ENCODE results near the gene CRYBA4. TPM values are rescaled to one million over a fixed set of nuclear protein-coding genes. Genes with fewer than 3 reads are reported as not detected.

Gene CRYBA4
- total RNA-seq, 1 donor from 2014 or later = not detected

DNA sequence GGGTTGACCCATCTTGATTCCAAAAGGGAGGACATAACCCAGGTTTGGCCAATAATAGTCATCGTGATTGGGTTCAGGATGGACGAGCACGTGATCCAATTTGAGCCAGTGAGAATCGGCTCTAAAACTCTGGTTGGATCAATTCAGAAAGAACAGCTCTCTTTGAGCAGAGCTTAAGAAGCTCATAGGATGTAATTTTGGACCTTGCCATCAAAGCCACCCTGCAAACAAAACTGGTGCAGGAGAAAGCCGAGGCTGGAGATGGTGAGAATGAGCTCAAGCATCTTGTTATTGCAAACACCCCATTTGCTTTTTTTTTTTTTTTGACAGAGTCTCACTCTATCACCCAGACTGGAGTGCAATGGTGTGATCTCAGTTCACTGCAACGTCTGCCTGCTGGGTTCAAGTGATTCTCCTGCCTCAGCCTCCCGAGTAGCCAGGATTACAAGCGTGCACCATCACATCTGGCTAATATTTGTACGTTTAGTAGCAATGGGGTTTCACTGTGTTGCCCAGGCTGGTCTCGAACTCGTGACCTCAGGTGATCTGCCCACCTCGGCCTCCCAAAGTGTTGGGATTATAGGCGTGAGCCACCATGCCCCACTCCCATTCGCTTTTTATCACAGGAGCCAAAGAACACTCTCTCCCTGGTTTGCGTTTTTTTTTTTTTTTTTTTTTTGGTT lies 21.8 kb downstream of the CRYBA4 start:
- Histone ChIP-seq H3K27me3 (ENCODE audit: control insufficient read depth, insufficient read depth, low read length) (peaks cover 17% of the 10 kb centered on the region), H3K36me3 (ENCODE audit: control insufficient read depth, insufficient read depth, low read length) (no peaks in the 10 kb centered on the region), H3K4me3 (ENCODE audit: low read depth, low read length) (no peak overlapping the region)
- DNase-seq (ENCODE audit: low read depth) (no peak), FAIRE-seq (no peak)
- TF ChIP-seq, protein P1, sequence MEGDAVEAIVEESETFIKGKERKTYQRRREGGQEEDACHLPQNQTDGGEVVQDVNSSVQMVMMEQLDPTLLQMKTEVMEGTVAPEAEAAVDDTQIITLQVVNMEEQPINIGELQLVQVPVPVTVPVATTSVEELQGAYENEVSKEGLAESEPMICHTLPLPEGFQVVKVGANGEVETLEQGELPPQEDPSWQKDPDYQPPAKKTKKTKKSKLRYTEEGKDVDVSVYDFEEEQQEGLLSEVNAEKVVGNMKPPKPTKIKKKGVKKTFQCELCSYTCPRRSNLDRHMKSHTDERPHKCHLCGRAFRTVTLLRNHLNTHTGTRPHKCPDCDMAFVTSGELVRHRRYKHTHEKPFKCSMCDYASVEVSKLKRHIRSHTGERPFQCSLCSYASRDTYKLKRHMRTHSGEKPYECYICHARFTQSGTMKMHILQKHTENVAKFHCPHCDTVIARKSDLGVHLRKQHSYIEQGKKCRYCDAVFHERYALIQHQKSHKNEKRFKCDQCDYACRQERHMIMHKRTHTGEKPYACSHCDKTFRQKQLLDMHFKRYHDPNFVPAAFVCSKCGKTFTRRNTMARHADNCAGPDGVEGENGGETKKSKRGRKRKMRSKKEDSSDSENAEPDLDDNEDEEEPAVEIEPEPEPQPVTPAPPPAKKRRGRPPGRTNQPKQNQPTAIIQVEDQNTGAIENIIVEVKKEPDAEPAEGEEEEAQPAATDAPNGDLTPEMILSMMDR (IDR thresholded peaks at IDR 0.05; ENCODE audit: insufficient read depth, low read length, severe bottlenecking) = no peak

DNA sequence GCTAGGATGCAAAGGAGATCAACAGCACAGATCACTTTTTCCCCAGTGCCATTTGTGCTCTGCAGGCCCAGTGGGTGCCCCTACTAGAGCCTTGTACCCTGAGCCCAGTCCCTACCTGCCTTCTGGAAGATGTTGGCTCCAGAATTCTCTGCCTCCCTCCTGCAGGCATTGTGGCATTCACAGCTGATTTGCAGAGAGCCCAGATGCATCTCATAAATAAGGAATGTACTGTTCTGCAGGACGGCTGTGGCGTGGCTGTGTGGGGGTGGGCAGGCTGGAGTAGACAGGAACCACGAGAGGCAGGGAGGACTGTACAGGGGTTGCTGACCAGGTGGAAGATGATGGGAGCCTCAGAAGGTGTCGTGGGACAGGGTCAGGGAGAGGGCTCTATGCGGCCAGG lies 24.4 kb downstream of the CRYBA4 start:
- peaks cover 26% of the 10 kb centered on the region for H3K27me3 ChIP-seq (ENCODE audit: control insufficient read depth, insufficient read depth, low read length)
- H3K36me3 ChIP-seq (ENCODE audit: control insufficient read depth, insufficient read depth, low read length) = no peaks in the 10 kb centered on the region
- DNase-seq (ENCODE audit: low read depth) = no peak
- FAIRE-seq = no peak
- TF ChIP-seq, protein P1 (IDR thresholded peaks at IDR 0.05; ENCODE audit: insufficient read depth, low read length, severe bottlenecking) = no peak
- H3K4me3 ChIP-seq (ENCODE audit: low read depth, low read length) = no peak overlapping the region

DNA sequence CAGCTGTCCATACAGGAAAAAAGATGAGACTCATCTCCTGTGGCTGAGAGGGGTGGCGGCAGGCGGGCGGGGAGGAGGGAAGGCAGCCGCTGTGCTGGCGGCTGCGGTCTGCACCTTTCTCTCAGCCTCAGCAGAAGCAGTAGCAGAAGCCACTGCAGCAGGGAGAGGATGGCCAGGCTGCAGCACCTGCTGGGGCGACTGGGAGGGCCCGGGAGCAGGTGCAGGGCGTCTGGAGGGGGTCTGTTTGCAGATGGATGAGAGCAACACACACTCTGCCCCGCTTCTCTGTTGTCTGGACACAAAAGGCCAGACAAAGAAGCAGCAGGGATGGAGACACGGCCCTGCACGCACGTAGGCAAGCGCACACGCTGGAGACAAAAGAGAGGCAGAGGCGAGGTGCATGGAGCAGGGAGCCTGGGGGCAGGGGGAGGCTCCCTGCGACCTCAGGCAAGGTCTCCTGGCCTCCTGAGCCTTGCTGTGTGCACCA lies 26.3 kb downstream of the CRYBA4 start:
- H3K36me3 ChIP-seq (ENCODE audit: control insufficient read depth, insufficient read depth, low read length) = no peaks in the 10 kb centered on the region
- FAIRE-seq = no peak
- H3K4me3 ChIP-seq (ENCODE audit: low read depth, low read length) = no peak overlapping the region
- no peak for DNase-seq (ENCODE audit: low read depth)
- TF ChIP-seq, protein P1 (IDR thresholded peaks at IDR 0.05; ENCODE audit: insufficient read depth, low read length, severe bottlenecking) = no peak
- H3K27me3 ChIP-seq (ENCODE audit: control insufficient read depth, insufficient read depth, low read length) = peaks cover 27% of the 10 kb centered on the region

DNA sequence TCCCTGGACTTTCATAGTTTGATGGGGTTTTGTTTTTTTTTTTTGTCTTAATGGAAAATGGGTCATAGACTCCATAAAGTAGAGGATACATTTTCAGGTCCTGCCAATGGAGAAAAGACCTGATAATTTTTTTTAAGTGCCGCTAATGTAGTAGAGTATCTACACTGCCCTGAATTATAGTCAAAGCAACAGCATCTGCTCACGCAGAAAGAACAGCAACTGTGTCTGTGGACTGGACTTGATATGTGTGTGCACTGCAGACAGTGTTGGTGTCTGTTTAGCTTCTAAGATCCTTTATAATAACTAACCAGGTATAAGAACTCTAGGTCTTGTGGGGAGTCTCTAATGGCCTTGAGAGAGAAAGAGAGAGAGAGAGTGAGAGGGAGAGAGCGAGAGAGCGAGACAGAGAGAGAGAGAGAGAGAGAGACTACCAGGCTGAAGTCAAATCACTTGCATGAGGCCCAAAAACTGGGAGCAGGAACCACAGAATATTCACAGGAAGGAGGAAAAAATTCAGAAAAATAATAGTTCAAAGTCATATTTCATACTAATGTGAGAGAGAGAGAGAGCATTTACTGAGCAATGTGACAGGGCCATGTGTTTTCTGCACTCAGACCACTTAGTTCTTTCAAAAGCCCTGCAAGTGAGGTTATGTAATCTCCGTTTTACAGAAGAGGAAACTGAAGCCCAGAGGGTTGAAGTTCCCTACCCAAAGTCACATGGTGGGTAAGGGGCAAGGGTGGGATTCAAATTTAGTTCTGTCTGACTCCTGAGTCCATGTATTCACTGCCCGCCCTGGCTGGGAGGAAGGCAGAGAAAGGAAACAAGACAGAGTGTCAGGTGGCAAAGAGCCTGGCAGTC lies 27.0 kb downstream of the CRYBA4 start:
- H3K4me3 ChIP-seq (ENCODE audit: low read depth, low read length) = no peak overlapping the region
- DNase-seq (ENCODE audit: low read depth) (no peak), FAIRE-seq (no peak)
- peaks cover 30% of the 10 kb centered on the region for H3K27me3 ChIP-seq (ENCODE audit: control insufficient read depth, insufficient read depth, low read length)
- no peaks in the 10 kb centered on the region for H3K36me3 ChIP-seq (ENCODE audit: control insufficient read depth, insufficient read depth, low read length)
- TF ChIP-seq, protein P1 (IDR thresholded peaks at IDR 0.05; ENCODE audit: insufficient read depth, low read length, severe bottlenecking) = no peak

DNA sequence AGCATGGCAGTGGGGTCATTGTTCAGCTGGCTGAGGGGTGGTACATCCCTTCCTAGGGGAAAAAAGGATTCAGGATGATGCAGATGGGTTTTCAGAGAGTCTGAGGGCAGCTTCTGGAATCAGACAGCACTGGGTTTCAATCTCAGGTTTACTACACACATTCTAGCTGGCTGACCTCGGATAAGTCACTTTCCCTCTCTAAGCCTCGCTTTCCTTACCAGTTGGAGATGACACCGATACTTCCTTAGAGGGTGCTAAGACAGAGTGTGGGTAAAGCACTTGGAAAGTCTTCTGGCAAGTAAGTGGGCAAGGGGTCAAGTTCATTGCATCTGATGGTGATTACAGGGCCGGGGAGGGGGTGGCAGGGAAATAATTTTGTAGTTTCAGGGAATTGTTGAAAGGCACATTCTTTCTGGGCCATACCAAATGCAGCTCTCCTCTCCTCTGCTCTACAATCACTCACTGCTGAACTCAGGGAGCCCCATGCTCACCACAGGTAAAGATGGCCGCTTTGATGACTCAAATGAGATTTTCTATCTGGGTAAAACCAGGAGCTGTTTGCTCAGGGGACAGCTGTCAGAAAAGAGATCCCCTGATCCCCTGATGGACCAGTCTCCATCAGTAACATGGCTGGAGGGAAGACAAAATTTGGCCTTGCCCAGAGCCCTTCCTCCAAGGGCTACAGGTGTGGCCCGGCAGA lies 29.1 kb downstream of the CRYBA4 start:
- H3K36me3 ChIP-seq (ENCODE audit: control insufficient read depth, insufficient read depth, low read length) = no peaks in the 10 kb centered on the region
- TF ChIP-seq, protein P1 (IDR thresholded peaks at IDR 0.05; ENCODE audit: insufficient read depth, low read length, severe bottlenecking) = no peak
- peaks cover 28% of the 10 kb centered on the region for H3K27me3 ChIP-seq (ENCODE audit: control insufficient read depth, insufficient read depth, low read length)
- FAIRE-seq = no peak
- no peak for DNase-seq (ENCODE audit: low read depth)
- H3K4me3 ChIP-seq (ENCODE audit: low read depth, low read length) = no peak overlapping the region

Measured in bronchial epithelial cell (primary cell).